H1 (cell line): ENCODE results near the gene S100G. TPM values are rescaled to one million over a fixed set of nuclear protein-coding genes. Genes with fewer than 3 reads are reported as not detected.

Experiments used
- EP300 ChIP-seq, 2 experiments: IDR thresholded peaks; 1 replicate in 1 of 2; 2 replicates in 1 of 2; pipeline ENCODE4 v1.6.1; 2011 to 2012; ENCODE audit warnings: low read depth in 2 of 2, low read length in 2 of 2, mild to moderate bottlenecking in 2 of 2, borderline replicate concordance in 1 of 2, inconsistent platforms in 1 of 2, moderate library complexity in 1 of 2
- GABPA ChIP-seq: IDR thresholded peaks from 2 replicates; pipeline ENCODE4 v1.6.1; 2011; ENCODE audit warnings: mild to moderate bottlenecking, low read length, moderate library complexity, borderline replicate concordance; ENCODE audit not compliant: insufficient read depth
- TEAD4 ChIP-seq: IDR thresholded peaks from 2 replicates; pipeline ENCODE4 v1.6.1; 2012; ENCODE audit warnings: low read depth, low read length, inconsistent platforms, mixed read lengths
- ZNF274 ChIP-seq: IDR thresholded peaks from 2 replicates; pipeline ENCODE4 v1.7.0; 2012; ENCODE audit warnings: low read length, borderline replicate concordance; ENCODE audit errors: extremely low read depth
- polyA plus RNA-seq, 7 experiments: library from polyadenylated mRNA; depleted of rRNA in 3 of 7; stranded (reverse) in 5 of 7; unstranded in 2 of 7; fragments of >200 nt in 5 of 7; fragments of 200-250 nt in 2 of 7; gene quantifications; 1 replicate in 5 of 7; 2 replicates in 1 of 7; 4 replicates in 1 of 7; pipeline versions ENCODE4 v1.2.1 to v1.2.3, GENCODE V29; 2011 to 2013; ENCODE audit warnings: missing spikeins in 2 of 7, mixed read lengths in 2 of 7
- total RNA-seq: library from RNA; stranded (reverse); fragmentation: NEBNext Ultra II Directional; extraction: Animal tissue kit (Norgen Biotek cat#: 25700); gene quantifications from 2 replicates; pipeline ENCODE4 v1.2.1, GENCODE V29; 2021
- TF ChIP-seq, protein P1 (sequence below): IDR thresholded peaks from 2 replicates; pipeline ENCODE4 v1.6.1; 2012; ENCODE audit warnings: low read length, inconsistent platforms

The S100G gene
- total and polyA plus RNA-seq, 2 of the 8 experiments (the other 6 are each of a cell fraction or from before 2014, with no cell fraction given) = not detected

DNA sequence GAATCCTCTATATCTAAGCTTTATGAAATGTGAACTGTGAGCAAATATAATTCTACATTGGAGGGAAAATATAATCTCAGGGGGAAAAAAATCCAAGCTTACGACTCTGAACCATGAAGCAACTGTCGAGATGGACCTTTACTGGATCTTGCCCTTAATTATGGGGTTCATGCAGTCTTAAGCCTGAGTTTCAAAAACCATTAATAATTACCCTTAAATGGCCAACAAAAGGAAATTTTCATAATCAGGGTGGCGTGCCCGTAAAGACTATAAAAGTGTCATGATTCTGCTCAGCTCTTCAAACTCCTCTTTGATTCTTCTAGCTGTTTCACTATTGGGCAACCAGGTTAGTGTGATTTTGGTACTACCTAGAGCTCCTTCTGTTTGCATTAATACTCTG, at the start of gene S100G (continued):
- no peak for TF ChIP-seq GABPA
- TF ChIP-seq EP300 (IDR thresholded peaks at IDR 0.05; ENCODE audit: borderline replicate concordance in 1 of 2, low read depth in 2 of 2, low read length in 2 of 2) = no peak
- TF ChIP-seq, protein P1, sequence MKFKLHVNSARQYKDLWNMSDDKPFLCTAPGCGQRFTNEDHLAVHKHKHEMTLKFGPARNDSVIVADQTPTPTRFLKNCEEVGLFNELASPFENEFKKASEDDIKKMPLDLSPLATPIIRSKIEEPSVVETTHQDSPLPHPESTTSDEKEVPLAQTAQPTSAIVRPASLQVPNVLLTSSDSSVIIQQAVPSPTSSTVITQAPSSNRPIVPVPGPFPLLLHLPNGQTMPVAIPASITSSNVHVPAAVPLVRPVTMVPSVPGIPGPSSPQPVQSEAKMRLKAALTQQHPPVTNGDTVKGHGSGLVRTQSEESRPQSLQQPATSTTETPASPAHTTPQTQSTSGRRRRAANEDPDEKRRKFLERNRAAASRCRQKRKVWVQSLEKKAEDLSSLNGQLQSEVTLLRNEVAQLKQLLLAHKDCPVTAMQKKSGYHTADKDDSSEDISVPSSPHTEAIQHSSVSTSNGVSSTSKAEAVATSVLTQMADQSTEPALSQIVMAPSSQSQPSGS = no peak
- TF ChIP-seq ZNF274 = no peak
- TF ChIP-seq TEAD4 = no peak
- TF ChIP-seq, all 59 proteins: peak for 0
